ENCODE results near the gene ZFP36.

- TF ChIP-seq CTCF (IDR thresholded peaks at IDR 0.05) (no peak), EZH2 (IDR thresholded peaks at IDR 0.05; ENCODE audit: borderline replicate concordance, insufficient read depth, low read depth, low read length, poor library complexity, severe bottlenecking) (no peak)
These were observed 16.8 kb downstream of the ZFP36 start for GRCh38 chr19:39423258-39424086.

Measured in B cell (primary cell).